OCI-LY7 (cell line): ENCODE measurements around the gene TBX4. TPM values are rescaled to one million over a fixed set of nuclear protein-coding genes. Genes with fewer than 3 reads are reported as not detected.

ENCODE experiments used
- BruUV-seq: library from RNA; stranded (reverse); fragments of 400-500 nt; replicated peaks from 2 replicates; lab custom pipeline; 2021; lab: Mats Ljungman, UMichigan
- CTCF ChIA-PET: fragments of 300-600 bp; sonication (Branson Sonifier 250); formaldehyde crosslinking; loops from one replicate; lab custom pipeline; 2022; ENCODE audit warnings: antibody characterized with exemption; ENCODE audit not compliant: unreplicated experiment; lab: Charles Lee
- POLR2A ChIA-PET: fragments of 300-600 bp; sonication (Branson Sonifier 250); formaldehyde crosslinking; loops from one replicate; lab custom pipeline; 2022; ENCODE audit warnings: antibody characterized with exemption; lab: Charles Lee
- DNase-seq: peaks from one replicate; pipeline ENCODE4 v3.0.0-alpha.2; 2015; ENCODE audit warnings: low spot score
- H2AFZ ChIP-seq: fragments of 200-600 bp; sonication (generic), shearing (Covaris generic); 2 replicates; pipeline ENCODE4 v1.6.1; 2014; ENCODE audit warnings: mild to moderate bottlenecking, antibody characterized with exemption, low read length, moderate library complexity
- H3K27ac ChIP-seq: fragments of 200-600 bp; sonication (generic); 2 replicates; pipeline ENCODE4 v1.5.1; 2014; ENCODE audit warnings: mixed run types, low read depth, mild to moderate bottlenecking, moderate library complexity, low read length, inconsistent platforms; ENCODE audit not compliant: poor library complexity, severe bottlenecking
- H3K36me3 ChIP-seq: fragments of 200-600 bp; sonication (generic); 2 replicates; pipeline ENCODE4 v1.6.1; 2014; ENCODE audit warnings: mild to moderate bottlenecking, antibody characterized with exemption, low read length, moderate library complexity, mixed read lengths; ENCODE audit not compliant: insufficient read depth
- H3K4me1 ChIP-seq: fragments of 200-600 bp; sonication (generic); 2 replicates; pipeline ENCODE4 v1.5.1; 2014; ENCODE audit warnings: mild to moderate bottlenecking, low read length; ENCODE audit not compliant: insufficient read depth, poor library complexity, severe bottlenecking
- H3K4me2 ChIP-seq: fragments of 200-600 bp; sonication (generic); 2 replicates; pipeline ENCODE4 v1.6.1; 2014; ENCODE audit warnings: mild to moderate bottlenecking, low read length
- H3K4me3 ChIP-seq: fragments of 200-600 bp; sonication (generic); 2 replicates; pipeline ENCODE4 v1.5.1; 2014; ENCODE audit warnings: mild to moderate bottlenecking, low read depth, low read length; ENCODE audit not compliant: poor library complexity, severe bottlenecking
- H3K79me2 ChIP-seq: fragments of 200-600 bp; sonication (generic); 2 replicates; pipeline ENCODE4 v1.6.1; 2016; ENCODE audit warnings: low read depth, mild to moderate bottlenecking, low read length, moderate library complexity, mixed read lengths; ENCODE audit not compliant: insufficient read depth
- H3K9me2 ChIP-seq: fragments of 200-600 bp; sonication (generic); 2 replicates; pipeline ENCODE4 v1.6.1; 2016; ENCODE audit warnings: mild to moderate bottlenecking, low read length, mixed read lengths; ENCODE audit not compliant: insufficient read depth
- H3K9me3 ChIP-seq: fragments of 200-600 bp; sonication (generic); 2 replicates; pipeline ENCODE4 v1.6.1; 2014; ENCODE audit warnings: mild to moderate bottlenecking, mixed run types, low read length, mixed read lengths
- H4K20me1 ChIP-seq: fragments of 200-600 bp; sonication (generic); 2 replicates; pipeline ENCODE4 v1.6.1; 2014; ENCODE audit warnings: mild to moderate bottlenecking, antibody characterized with exemption, low read length, moderate library complexity, mixed read lengths; ENCODE audit not compliant: insufficient read depth
- EZH2phosphoT487 ChIP-seq: fragments of 200-600 bp; sonication (generic); IDR thresholded peaks from 2 replicates; pipeline ENCODE4 v1.6.1; 2018; ENCODE audit warnings: low read depth, borderline replicate concordance, mild to moderate bottlenecking, mixed run types, antibody characterized with exemption, low read length, moderate library complexity, mixed read lengths
- intact Hi-C: fragments of 100-400 bp; cut with micrococcal nuclease; formaldehyde crosslinking; loops from one replicate; pipeline ENCODE4 v1.10.0; 2022; ENCODE audit not compliant: unreplicated experiment
- total RNA-seq, 2 experiments: library from RNA; depleted of rRNA in 1 of 2; stranded (reverse); fragments of >200 nt in 1 of 2; shearing (Covaris generic) in 1 of 2; gene quantifications; 2 replicates each; pipeline ENCODE4 v1.2.3, GENCODE V29; 2014 to 2022
- TF ChIP-seq, protein P1 (sequence below): fragments of 200-600 bp; sonication (generic); conservative IDR thresholded peaks from 2 replicates; pipeline ENCODE4 v1.5.1; 2014; ENCODE audit warnings: mild to moderate bottlenecking, antibody characterized with exemption, low read length, moderate library complexity, mixed read lengths

TBX4 gene
- total RNA-seq, 2 experiments from 2014 or later: not detected

DNA sequence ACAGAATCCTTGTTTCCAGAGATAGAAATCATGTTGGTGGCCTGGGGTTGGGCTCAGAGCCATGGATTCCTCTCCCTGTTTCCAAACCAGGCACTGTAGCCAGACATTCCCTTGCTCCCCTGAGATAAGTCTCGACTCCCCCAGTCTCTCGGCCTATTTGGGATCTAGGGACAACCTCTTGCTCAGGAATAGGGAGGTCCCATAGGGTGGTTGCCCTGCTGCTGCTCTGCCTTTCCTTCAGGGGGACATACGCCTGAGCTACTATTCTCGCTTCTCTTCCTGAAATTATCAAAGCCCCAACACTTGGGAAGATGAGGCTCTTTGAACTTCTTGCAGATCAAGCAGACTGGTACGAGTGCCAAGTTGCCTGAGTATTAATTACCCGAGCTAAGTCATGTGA lies 58.0 kb downstream of the TBX4 start:
- Histone ChIP-seq H3K9me3 (no peaks in the 10 kb centered on the region), H4K20me1 (no peaks in the 10 kb centered on the region), H3K27ac (no peak overlapping the region), H3K4me3 (no peak overlapping the region), H3K9me2 (no peaks in the 10 kb centered on the region), H3K36me3 (no peaks in the 10 kb centered on the region), H3K4me1 (no peaks in the 10 kb centered on the region), H3K4me2 (no peak overlapping the region), H2AFZ (no peak overlapping the region), H3K79me2 (no peaks in the 10 kb centered on the region)
- CTCF ChIA-PET: no interaction called here
- TF ChIP-seq, protein P1, sequence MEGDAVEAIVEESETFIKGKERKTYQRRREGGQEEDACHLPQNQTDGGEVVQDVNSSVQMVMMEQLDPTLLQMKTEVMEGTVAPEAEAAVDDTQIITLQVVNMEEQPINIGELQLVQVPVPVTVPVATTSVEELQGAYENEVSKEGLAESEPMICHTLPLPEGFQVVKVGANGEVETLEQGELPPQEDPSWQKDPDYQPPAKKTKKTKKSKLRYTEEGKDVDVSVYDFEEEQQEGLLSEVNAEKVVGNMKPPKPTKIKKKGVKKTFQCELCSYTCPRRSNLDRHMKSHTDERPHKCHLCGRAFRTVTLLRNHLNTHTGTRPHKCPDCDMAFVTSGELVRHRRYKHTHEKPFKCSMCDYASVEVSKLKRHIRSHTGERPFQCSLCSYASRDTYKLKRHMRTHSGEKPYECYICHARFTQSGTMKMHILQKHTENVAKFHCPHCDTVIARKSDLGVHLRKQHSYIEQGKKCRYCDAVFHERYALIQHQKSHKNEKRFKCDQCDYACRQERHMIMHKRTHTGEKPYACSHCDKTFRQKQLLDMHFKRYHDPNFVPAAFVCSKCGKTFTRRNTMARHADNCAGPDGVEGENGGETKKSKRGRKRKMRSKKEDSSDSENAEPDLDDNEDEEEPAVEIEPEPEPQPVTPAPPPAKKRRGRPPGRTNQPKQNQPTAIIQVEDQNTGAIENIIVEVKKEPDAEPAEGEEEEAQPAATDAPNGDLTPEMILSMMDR: no peak
- TF ChIP-seq EZH2phosphoT487: no peak
- BruUV-seq: no TSS peak
- POLR2A ChIA-PET: interaction anchor here (1.3 to 1.4 kb wide), 2 partner anchors 9 to 16 kb away, joined by 3 to 4 read pairs; no protein-coding TSS in a partner anchor
- no peak for DNase-seq
- intact Hi-C loops: no loop called here

DNA sequence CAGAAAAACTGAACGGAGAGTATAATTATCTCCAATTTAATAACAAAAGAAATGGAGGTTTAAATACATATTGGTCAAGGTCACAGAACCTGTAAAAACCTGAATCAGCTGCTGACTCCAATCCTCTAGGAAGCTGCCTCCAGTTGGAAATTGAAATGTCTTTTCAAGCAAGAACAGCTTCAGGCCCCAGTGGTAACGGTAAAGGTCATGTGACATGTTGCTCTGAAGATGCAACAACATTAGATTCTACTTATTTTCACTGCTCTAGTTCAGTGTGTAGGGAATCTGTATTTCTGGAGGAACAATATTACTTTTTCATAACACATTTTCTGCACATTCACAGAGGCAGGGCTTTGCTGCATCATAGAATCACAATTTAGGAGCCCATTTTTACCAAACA lies 58.8 kb downstream of the TBX4 start:
- intact Hi-C loops: no loop called here
- DNase-seq: no peak
- BruUV-seq: no TSS peak
- H4K20me1 ChIP-seq: no peaks in the 10 kb centered on the region
- H3K79me2 ChIP-seq: no peaks in the 10 kb centered on the region
- H3K36me3 ChIP-seq: no peaks in the 10 kb centered on the region
- TF ChIP-seq, protein P1: no peak
- no peak for TF ChIP-seq EZH2phosphoT487
- H3K4me1 ChIP-seq: no peaks in the 10 kb centered on the region
- no peaks in the 10 kb centered on the region for H3K9me2 ChIP-seq
- H3K4me3 ChIP-seq: no peak overlapping the region
- no peaks in the 10 kb centered on the region for H3K9me3 ChIP-seq
- no peak overlapping the region for H2AFZ ChIP-seq
- ChIA-PET POLR2A (interaction anchor here (0.6 to 1.4 kb wide), 3 partner anchors 10 to 295 kb away, joined by 3 to 4 read pairs (median 3); no protein-coding TSS in a partner anchor), CTCF (no interaction called here)
- no peak overlapping the region for H3K27ac ChIP-seq
- H3K4me2 ChIP-seq: no peak overlapping the region

DNA sequence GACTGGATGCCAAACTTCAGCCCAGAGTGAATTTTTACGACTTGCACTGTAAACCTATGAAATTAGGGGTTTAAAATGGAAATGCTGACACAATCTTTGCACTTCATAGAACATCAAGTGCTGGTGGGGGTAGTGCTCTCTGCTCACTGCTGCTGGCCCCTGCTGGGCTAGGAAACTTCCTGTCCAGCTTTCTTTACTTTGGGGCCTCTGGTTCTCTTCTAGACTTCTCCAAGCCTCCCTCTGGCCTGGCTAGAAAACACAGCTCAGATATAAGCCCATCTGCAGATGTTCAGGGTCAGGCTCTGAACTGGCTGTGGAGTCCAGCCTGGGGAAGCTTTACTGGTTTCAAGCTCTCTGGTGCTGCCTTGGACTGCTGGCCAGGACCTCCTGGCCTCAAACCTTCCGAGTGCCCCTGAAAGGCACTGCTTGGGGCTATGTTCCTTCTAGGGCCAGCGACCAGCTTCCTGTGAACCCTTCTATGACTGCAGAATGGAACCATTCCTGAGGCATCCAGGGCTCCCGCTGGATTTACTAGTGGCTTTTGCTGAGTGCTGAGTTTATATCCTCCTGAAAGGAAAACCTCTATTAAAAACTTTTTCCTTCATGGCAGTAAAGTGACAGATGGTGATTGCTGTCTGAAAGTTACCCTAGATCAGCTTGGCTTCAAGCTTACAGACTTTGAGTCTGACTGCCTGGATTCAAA lies 59.4 kb downstream of the TBX4 start:
- intact Hi-C loops: no loop called here
- BruUV-seq: no TSS peak
- ChIA-PET CTCF (no interaction called here), POLR2A (interaction anchor here (0.6 kb wide), 1 partner anchor 295 kb away, joined by 3 read pairs; no protein-coding TSS in a partner anchor)
- no peak overlapping the region for H3K4me3 ChIP-seq
- no peaks in the 10 kb centered on the region for H3K9me3 ChIP-seq
- TF ChIP-seq, protein P1: no peak
- no peak for TF ChIP-seq EZH2phosphoT487
- H3K9me2 ChIP-seq: no peaks in the 10 kb centered on the region
- H3K4me2 ChIP-seq: no peak overlapping the region
- H2AFZ ChIP-seq: no peak overlapping the region
- no peaks in the 10 kb centered on the region for H3K36me3 ChIP-seq
- H4K20me1 ChIP-seq: no peaks in the 10 kb centered on the region
- DNase-seq: no peak
- H3K79me2 ChIP-seq: no peaks in the 10 kb centered on the region
- H3K27ac ChIP-seq: no peak overlapping the region
- no peaks in the 10 kb centered on the region for H3K4me1 ChIP-seq
